Stimulated activated CD4-positive, alpha-beta T cell treated with anti-CD3 and anti-CD28 coated beads, Interleukin-12 subunit alpha, Interleukin-12 subunit beta, amount 100 ng/mL, for 4 hours (primary cell): ENCODE results near the gene OGA.
"Not testable (repeated sequence)": the region's sequence is repeated elsewhere in the genome, so short reads cannot be mapped to it uniquely, and the experiment has no call there.

Experiments
- DNase-seq: peaks from one replicate; pipeline ENCODE4 v3.0.0-alpha.2; 2020

Gene OGA

GRCh38 chr10:101793526-101793925 is 24.7 kb downstream of the OGA start:
- no peak for DNase-seq

GRCh38 chr10:101789686-101790085 is 28.6 kb downstream of the OGA start:
- no peak for DNase-seq

- not testable (repeated sequence) for DNase-seq
These were observed 29.0 kb downstream of the OGA start for GRCh38 chr10:101789231-101789630.

GRCh38 chr10:101785801-101786200 is 32.4 kb downstream of the OGA start:
- no peak for DNase-seq

- DNase-seq = no peak
These were observed 33.7 kb downstream of the OGA start for GRCh38 chr10:101784558-101784957.

- no peak for DNase-seq
These were observed 34.5 kb downstream of the OGA start for GRCh38 chr10:101783736-101784118.

GRCh38 chr10:101782811-101783735 is 35.2 kb downstream of the OGA start, which contains the start of gene NPM3:
Gene NPM3, minus strand, starts transcription at chr10:101783446. Its CDS starts 56 bp downstream, at chr10:101783390.
- peak; percentile 84 for DNase-seq

GRCh38 chr10:101781984-101782810 is 36.0 kb downstream of the OGA start:
- DNase-seq = no peak

GRCh38 chr10:101781655-101781983 is 36.6 kb downstream of the OGA start:
- DNase-seq = no peak

GRCh38 chr10:101780818-101781654 is 37.2 kb downstream of the OGA start:
- DNase-seq = peak; percentile 68

GRCh38 chr10:101780187-101780817 is 37.9 kb downstream of the OGA start:
- DNase-seq = no peak

GRCh38 chr10:101779544-101780186 is 38.6 kb downstream of the OGA start:
- peak; percentile 88 for DNase-seq

- no peak for DNase-seq
These were observed 39.3 kb downstream of the OGA start for GRCh38 chr10:101778781-101779543.

GRCh38 chr10:101778151-101778780 is 40.0 kb downstream of the OGA start:
- DNase-seq = no peak

GRCh38 chr10:101777619-101778145 is 40.6 kb downstream of the OGA start:
- no peak for DNase-seq

- no peak for DNase-seq
These were observed 42.0 kb downstream of the OGA start for GRCh38 chr10:101776161-101776817.

- DNase-seq = no peak
These were observed 42.7 kb downstream of the OGA start, which contains the start of gene FGF8 for GRCh38 chr10:101775273-101776160. Gene FGF8, minus strand, starts transcription at chr10:101776114. Its CDS starts 214 bp downstream, at chr10:101775900.

- no peak for DNase-seq
These were observed 43.5 kb downstream of the OGA start for GRCh38 chr10:101774589-101775272.
